Anterior cingulate cortex (tissue), 58 donors: ENCODE measurements around the gene ARHGAP35.

Experiments used
- DNase-seq, 58 donors: peaks; one replicate each; lab custom pipeline; 2025; lab: John Stamatoyannopoulos, UW

ARHGAP35 gene

GRCh38 chr19:46898731-46899130, 37.9 kb downstream of the ARHGAP35 start:
- peak in 36 of 58 donors; percentile 2 to 81 (median 30) for DNase-seq

- DNase-seq = no peak
Observed at GRCh38 chr19:46900341-46900740, 39.5 kb downstream of the ARHGAP35 start.

DNA sequence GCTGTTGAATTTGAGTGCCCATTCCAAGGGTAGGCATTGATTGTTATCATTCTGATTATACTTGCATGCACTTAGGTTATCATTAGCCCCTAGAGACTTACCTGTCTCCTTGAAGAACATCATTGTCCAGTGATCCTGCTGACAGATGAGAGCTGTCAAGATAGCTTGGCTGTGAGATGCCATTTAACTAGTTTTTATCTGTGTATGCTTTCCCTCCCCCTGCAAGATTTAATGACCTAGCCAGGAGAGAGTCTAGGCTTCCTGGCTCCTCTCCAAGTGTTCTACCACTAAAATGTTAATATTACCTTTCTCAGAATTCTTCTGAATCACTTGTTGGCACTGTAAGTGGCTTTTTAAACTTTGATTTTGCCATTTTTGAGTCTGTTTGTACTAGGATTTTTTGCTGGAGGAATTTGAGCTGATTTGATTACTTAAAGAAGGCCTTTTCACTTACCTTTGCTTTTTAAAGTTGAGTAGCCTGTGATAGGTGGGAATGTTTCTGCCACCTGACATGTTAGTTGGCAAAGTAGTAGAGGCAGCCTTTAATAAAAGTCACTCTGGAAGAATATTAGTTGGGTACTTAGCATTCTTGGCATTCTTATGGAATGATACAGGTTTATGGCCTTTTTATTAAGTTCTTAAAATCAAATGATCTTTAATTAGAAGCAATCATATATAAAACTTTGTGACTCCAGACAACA, 41.1 kb downstream of the ARHGAP35 start:
- DNase-seq = no peak

GRCh38 chr19:46902402-46902766, 41.6 kb downstream of the ARHGAP35 start:
- no peak for DNase-seq

DNA sequence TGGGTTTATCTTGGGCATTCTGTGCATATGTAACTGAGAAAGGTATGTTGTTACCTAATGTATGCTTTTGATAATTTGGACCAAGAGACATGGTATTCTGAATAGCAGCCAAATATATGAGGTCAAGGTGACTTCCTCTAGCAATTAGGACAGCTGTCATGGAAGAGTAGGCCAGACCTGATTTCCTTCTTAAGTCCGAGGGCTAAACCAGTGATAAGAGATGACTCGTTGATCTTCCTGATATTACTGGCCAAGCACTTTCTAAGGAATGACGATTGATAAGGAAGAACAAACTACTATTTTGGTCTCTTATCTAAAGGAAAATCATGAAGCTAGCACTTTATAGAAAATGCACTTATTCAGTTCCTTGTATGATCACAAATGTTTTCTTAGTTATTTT, 42.7 kb downstream of the ARHGAP35 start:
- no peak for DNase-seq

GRCh38 chr19:46904114-46905060, 43.6 kb downstream of the ARHGAP35 start:
- peak in 15 of 58 donors; percentile 3 to 32 (median 15) for DNase-seq

- DNase-seq = no peak
Observed at GRCh38 chr19:46906221-46906620, 45.4 kb downstream of the ARHGAP35 start.

- peak in 20 of 58 donors; percentile 2 to 62 (median 28) for DNase-seq
Observed at GRCh38 chr19:46907880-46908279, 47.1 kb downstream of the ARHGAP35 start.

- no peak for DNase-seq
Observed at GRCh38 chr19:46909356-46909755, 48.6 kb downstream of the ARHGAP35 start.
